Activated CD4-positive, alpha-beta T cell treated with anti-CD3 and anti-CD28 coated beads for 48 hours (primary cell): ENCODE data around the gene LGALSL.

Source experiments
- DNase-seq: peaks from one replicate; pipeline ENCODE4 v3.0.0-alpha.2; 2020

The LGALSL gene

DNA sequence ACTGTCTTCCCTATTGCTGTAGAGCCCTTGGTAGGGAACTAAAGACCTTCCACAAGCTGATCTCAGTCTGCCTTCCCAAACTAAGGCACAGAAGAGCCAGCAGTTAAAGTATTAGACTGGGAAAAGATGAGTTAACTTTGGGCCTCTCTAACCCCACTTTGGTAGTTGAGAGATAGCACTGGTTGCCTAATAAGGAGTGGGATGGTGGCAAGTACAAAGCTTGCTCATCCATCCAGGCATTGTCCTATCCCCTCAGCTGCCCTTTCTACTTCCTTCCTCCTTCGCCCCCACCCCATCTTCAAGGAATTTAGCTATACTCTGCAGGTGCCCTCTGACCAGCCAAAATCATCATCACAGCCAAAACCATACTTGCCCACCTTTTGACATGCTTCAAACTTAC, 48.0 kb downstream of the LGALSL start:
- no peak for DNase-seq

DNA sequence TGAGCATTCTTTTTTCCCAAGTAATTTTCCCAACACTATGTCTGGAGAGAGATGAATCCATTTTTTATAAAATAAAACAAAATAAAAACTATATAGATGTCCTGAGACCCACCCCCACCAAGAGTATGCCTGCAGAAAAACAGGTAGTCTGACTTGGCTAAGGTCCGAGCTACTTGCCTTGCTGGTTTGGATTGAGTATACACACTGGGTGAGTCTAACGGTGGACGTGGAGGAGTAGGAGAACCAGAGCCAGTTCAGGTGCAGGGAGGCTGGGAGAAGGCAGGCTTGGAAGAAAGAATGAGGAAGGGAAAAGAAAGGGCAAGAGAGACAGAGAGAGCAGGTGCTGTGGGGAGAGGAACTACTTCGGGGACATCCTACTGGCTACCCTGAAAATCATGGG, 48.9 kb downstream of the LGALSL start:
- no peak for DNase-seq

DNA sequence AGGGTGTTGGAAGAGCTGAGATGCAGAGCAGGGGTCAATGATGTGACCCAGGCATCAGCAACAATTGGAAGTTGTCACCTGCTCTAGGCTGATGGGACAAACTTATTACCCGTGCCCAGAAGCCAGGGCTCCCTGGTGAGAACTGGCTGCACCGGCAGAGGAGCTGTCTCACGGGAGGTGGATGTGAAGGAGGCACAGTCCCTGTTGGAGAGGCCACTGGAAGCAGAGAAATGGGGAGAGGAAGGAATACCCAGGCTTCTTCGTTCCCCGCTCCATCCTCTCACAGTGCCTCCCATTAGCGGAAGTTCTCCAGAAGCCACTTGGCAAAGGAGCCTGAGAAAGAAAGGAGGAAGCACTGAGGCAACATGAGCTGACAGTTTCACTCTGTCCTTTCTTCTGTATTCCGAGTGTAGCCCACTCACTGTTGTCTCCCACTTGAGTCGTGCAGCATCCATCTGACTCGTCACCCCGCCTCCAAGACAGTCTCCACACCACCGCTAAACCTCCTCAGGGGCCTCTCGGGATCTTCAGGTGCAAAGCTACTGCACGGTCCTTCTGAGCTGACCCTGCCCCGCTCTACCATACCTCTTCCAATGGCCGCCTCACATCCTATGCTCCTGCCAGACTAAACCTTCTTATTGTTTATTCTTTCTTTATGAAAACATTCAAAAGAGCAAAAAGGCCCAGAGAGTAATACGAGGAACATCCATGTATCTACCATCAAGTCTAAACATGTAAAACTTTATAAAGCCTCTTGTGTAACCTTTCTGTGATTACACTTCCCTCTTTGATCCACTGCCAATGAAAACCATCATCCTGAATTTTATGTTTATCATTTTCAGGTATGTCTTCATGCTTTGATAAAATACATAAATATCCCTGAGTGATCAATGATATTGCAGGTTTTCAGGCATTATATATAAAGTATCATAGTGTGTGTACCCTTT, 51.1 kb downstream of the LGALSL start:
- no peak for DNase-seq

DNA sequence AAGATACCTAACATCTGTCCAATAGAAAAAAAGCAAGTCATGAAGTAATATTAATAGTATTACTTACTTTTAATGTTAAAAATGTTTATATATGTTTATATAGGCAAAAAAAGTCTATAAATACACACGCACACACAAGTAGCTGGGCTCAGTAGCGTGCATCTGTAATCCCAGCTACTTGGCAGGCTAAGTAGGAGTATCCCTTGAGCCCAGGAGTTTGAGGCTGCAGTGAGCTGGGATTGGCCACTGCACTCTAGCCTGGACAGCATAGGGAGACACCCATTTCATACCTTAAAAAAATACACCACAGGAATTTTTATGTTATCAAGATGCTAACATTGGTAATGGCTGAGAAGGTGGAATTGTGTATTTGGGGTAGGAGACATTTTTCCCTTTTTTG, 52.7 kb downstream of the LGALSL start:
- DNase-seq = no peak
